Measurements from ENCODE around the gene DZIP1.

Gene DZIP1

GRCh38 chr13:95540888-95541287 lies 103.6 kb downstream of the DZIP1 start:
- H3K27ac ChIP-seq (ENCODE audit: low read depth, low read length, poor library complexity, severe bottlenecking), result no peak overlapping the region
- H3K9ac ChIP-seq (ENCODE audit: low read length), result no peak overlapping the region
- no peaks in the 10 kb centered on the region for H3F3A ChIP-seq (ENCODE audit: insufficient read depth, low read length)
- no peaks in the 10 kb centered on the region for H3K27me3 ChIP-seq (ENCODE audit: insufficient read depth, low read length)
- H3K79me2 ChIP-seq (ENCODE audit: insufficient read depth, low read length), result no peaks in the 10 kb centered on the region
- H4K20me1 ChIP-seq (ENCODE audit: insufficient read depth, low read length), result no peaks in the 10 kb centered on the region
- H3K4me2 ChIP-seq (ENCODE audit: low read length), result no peak overlapping the region
- no peaks in the 10 kb centered on the region for H3K36me3 ChIP-seq (ENCODE audit: insufficient read depth, low read length)
- H3K4me1 ChIP-seq (ENCODE audit: insufficient read depth, low read length, severe bottlenecking), result no peaks in the 10 kb centered on the region
- no peaks in the 10 kb centered on the region for H3K9me3 ChIP-seq (ENCODE audit: low read length)
- no peaks in the 10 kb centered on the region for H3K9me2 ChIP-seq (ENCODE audit: low read depth, low read length)
- TF ChIP-seq EZH2 (IDR thresholded peaks at IDR 0.05; ENCODE audit: borderline replicate concordance, low read length), result no peak
- TF ChIP-seq, protein P1, sequence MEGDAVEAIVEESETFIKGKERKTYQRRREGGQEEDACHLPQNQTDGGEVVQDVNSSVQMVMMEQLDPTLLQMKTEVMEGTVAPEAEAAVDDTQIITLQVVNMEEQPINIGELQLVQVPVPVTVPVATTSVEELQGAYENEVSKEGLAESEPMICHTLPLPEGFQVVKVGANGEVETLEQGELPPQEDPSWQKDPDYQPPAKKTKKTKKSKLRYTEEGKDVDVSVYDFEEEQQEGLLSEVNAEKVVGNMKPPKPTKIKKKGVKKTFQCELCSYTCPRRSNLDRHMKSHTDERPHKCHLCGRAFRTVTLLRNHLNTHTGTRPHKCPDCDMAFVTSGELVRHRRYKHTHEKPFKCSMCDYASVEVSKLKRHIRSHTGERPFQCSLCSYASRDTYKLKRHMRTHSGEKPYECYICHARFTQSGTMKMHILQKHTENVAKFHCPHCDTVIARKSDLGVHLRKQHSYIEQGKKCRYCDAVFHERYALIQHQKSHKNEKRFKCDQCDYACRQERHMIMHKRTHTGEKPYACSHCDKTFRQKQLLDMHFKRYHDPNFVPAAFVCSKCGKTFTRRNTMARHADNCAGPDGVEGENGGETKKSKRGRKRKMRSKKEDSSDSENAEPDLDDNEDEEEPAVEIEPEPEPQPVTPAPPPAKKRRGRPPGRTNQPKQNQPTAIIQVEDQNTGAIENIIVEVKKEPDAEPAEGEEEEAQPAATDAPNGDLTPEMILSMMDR (IDR thresholded peaks at IDR 0.05; ENCODE audit: low read length), result no peak
- H3K4me3 ChIP-seq (ENCODE audit: low read depth, low read length, poor library complexity, severe bottlenecking), result no peak overlapping the region
- no peak overlapping the region for H2AFZ ChIP-seq (ENCODE audit: low read length)

DNA sequence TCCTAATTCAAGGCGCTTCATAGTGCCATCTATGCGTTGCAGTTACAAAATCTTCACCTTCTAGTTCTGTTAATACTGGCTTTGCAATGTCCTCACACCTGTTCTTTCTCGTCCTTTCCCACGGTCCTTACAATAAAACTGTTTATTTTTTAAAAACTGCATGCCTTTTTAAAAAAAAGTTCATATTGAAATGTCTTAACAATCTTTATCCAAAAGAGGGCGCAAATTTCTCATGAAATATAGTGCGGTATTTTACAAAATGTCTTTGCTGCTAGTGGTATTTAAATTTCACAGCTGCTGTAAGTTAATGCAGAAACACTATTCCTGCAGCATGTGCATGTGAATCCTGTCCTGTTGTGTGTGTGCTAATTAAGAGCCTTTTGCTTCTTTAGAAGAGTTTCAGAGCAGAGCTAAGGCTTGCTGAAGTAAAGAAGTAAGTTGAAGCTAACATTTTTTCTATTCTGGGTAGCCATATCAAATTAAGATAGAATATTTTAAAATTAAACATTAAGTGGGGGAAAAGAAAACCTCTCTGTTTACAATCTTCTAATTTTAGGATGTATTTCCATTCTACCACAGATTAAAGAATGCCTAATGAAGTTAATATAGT lies 107.8 kb downstream of the DZIP1 start:
- Histone ChIP-seq H3K9me3 (ENCODE audit: low read length) (no peaks in the 10 kb centered on the region), H3K79me2 (ENCODE audit: insufficient read depth, low read length) (no peaks in the 10 kb centered on the region), H3K4me1 (ENCODE audit: insufficient read depth, low read length, severe bottlenecking) (no peaks in the 10 kb centered on the region), H2AFZ (ENCODE audit: low read length) (no peak overlapping the region), H3K9me2 (ENCODE audit: low read depth, low read length) (no peaks in the 10 kb centered on the region), H3K4me2 (ENCODE audit: low read length) (no peak overlapping the region), H4K20me1 (ENCODE audit: insufficient read depth, low read length) (no peaks in the 10 kb centered on the region), H3K27ac (ENCODE audit: low read depth, low read length, poor library complexity, severe bottlenecking) (no peak overlapping the region), H3K4me3 (ENCODE audit: low read depth, low read length, poor library complexity, severe bottlenecking) (no peak overlapping the region), H3F3A (ENCODE audit: insufficient read depth, low read length) (no peaks in the 10 kb centered on the region), H3K36me3 (ENCODE audit: insufficient read depth, low read length) (no peaks in the 10 kb centered on the region), H3K27me3 (ENCODE audit: insufficient read depth, low read length) (no peaks in the 10 kb centered on the region), H3K9ac (ENCODE audit: low read length) (no peak overlapping the region)
- TF ChIP-seq, protein P1 (IDR thresholded peaks at IDR 0.05; ENCODE audit: low read length), result peak; percentile 76
- no peak for TF ChIP-seq EZH2 (IDR thresholded peaks at IDR 0.05; ENCODE audit: borderline replicate concordance, low read length)

GRCh38 chr13:95535243-95535642 lies 109.3 kb downstream of the DZIP1 start:
- H3K9ac ChIP-seq (ENCODE audit: low read length), result no peak overlapping the region
- TF ChIP-seq, protein P1 (IDR thresholded peaks at IDR 0.05; ENCODE audit: low read length), result no peak
- no peak for TF ChIP-seq EZH2 (IDR thresholded peaks at IDR 0.05; ENCODE audit: borderline replicate concordance, low read length)
- no peak overlapping the region for H3K4me3 ChIP-seq (ENCODE audit: low read depth, low read length, poor library complexity, severe bottlenecking)
- H3K36me3 ChIP-seq (ENCODE audit: insufficient read depth, low read length), result no peaks in the 10 kb centered on the region
- H3K4me2 ChIP-seq (ENCODE audit: low read length), result no peak overlapping the region
- H3K9me2 ChIP-seq (ENCODE audit: low read depth, low read length), result no peaks in the 10 kb centered on the region
- no peaks in the 10 kb centered on the region for H3K27me3 ChIP-seq (ENCODE audit: insufficient read depth, low read length)
- no peaks in the 10 kb centered on the region for H3K79me2 ChIP-seq (ENCODE audit: insufficient read depth, low read length)
- no peaks in the 10 kb centered on the region for H3K9me3 ChIP-seq (ENCODE audit: low read length)
- no peak overlapping the region for H3K27ac ChIP-seq (ENCODE audit: low read depth, low read length, poor library complexity, severe bottlenecking)
- no peaks in the 10 kb centered on the region for H4K20me1 ChIP-seq (ENCODE audit: insufficient read depth, low read length)
- H2AFZ ChIP-seq (ENCODE audit: low read length), result no peak overlapping the region
- no peaks in the 10 kb centered on the region for H3K4me1 ChIP-seq (ENCODE audit: insufficient read depth, low read length, severe bottlenecking)
- H3F3A ChIP-seq (ENCODE audit: insufficient read depth, low read length), result no peaks in the 10 kb centered on the region
